HG02798 (cell line): ENCODE results near the gene UQCRQ.

Source experiments
- ATAC-seq: cut with Tn5 transposase; IDR thresholded peaks from one replicate; pipeline ENCODE4 v1.9.1; 2021; ENCODE audit warnings: mild to moderate bottlenecking; ENCODE audit not compliant: unreplicated experiment, poor library complexity

Gene UQCRQ

DNA sequence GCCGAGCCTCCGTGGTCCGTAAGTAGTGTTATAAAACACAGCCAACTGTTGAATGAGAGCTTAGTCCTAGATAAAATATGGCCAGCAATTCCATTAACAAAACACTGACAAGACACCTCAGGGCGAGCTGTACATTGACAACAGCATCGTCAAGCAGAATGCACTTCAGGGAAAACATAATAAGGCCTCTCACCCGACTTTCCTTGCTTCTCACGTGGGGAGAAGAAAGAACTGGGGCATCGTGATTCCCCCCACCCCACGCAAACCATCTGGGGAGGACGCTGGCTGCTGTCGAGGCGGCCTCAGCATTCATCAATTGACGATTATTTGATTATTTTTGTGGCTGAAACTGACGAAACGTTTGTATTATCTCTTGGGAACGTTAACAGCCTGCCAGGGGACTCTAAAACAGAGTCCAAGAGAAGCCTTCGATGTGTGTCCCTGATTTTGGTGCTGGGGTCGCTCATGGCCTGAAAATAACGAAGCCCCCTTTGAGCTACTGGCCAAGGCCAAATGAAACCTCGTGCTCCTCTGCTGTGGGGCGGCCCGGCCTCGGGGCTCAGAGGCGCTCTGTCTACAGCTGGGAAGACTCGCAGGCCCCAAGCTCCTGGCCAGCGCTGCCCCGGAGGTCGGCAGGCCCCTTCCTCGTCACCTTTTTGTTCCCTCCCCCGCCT, 637 bp upstream of the UQCRQ start:
- ATAC-seq: peak; percentile 16

GRCh38 chr5:132867046-132867451, 607 bp downstream of the UQCRQ start:
- ATAC-seq: no peak

GRCh38 chr5:132868754-132869153, 2.3 kb downstream of the UQCRQ start:
- ATAC-seq: no peak

DNA sequence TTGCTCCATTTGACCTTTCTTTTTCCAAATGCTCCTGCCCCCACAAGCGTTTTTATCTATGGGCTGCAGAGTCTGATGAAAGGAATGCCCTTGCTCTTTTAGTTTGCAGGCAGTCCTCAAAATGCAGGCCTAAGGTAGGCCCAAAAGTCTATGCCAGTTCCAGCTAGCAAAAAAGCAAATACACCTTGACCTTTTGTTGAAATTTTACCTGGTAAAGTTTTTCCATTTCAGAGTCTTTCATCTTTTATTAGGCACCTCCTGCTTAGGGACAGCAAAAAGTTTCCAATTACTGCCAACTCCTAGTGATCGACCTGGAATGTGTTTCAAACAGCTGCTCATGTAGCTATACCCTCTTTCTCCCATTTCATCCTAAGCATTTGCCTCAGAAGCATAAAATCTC, 4.4 kb downstream of the UQCRQ start:
- no peak for ATAC-seq

DNA sequence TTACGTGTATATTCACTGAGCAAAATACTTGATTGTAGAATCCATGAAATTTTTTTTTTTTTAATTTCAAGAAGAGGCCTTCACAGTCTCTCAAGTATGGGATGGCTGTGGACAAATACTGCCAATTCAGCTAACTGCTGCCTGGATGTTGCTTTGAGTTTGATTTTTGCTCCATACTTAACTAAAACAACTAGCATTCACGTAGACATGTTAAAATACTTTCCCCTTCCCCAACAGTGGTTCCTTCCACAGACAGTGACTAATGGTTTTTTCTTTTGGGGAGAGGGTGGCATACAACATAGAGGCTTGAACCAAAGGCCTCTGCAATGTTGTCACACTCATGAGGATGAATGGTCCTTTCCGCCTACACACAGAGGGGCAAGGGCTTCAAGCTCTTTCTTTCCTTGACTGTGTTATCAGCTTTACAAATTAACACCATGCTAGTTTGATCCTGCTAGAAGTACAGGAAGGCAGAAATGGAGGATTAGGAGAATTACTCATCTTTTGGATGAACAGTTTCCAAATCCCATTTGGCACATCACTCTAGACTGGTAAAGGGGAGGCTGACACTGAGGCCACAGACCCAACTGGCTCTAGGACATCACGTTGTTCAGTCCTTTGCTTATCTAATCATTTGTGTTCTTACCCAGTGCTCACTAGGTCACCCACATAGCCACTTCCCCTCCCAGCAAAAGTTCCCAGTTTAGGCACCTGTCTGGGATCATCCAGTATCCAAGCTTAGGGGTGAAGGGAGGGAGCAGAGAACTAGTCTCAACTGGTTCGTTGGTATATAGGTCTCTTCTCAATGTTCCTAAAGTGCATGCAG, 5.2 kb downstream of the UQCRQ start:
- ATAC-seq: no peak

- ATAC-seq: no peak
Measured at GRCh38 chr5:132872788-132873118, 6.3 kb downstream of the UQCRQ start.

DNA sequence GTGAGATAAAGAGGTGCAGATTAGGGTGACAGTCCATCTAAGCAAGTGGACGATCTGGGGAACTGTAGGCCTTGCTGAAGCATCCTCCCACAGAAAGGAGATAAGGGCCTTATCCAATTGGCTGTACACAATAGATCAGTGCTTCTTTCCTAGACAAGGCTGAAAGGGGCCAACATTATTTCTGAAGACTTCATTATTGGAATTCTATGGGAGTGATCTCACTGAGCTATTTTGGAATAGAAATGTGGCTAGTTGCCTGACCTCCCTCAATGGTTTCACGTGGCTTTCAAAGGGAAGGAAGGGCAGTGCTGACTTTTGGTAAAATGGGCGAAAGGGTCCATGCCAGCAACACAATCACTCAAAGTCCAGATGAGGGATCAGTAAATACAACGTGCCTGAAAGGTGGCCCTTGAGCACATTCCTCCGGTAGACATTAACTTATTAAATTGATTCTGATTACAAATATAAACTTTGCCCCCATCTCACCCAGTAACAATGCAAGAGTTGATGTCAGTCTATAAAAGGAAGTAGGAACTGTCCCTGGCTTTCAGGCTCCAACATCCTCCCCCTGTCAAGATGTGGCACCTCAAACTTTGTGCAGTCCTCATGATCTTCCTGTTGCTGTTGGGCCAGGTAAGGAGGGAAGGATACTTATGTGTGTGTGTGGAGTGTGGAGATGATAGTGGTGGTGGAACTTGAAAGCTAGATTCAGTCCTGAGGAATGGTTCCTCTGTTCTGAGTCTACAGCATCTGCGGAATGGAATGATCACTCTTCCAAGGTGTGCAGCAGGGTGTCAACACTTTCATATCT, 6.9 kb downstream of the UQCRQ start, which contains the start of gene LEAP2:
Gene LEAP2 (plus strand): TSS at position 550 of the 811 bp plus-strand sequence. CDS start 27 bp downstream, at position 577.
- no peak for ATAC-seq

DNA sequence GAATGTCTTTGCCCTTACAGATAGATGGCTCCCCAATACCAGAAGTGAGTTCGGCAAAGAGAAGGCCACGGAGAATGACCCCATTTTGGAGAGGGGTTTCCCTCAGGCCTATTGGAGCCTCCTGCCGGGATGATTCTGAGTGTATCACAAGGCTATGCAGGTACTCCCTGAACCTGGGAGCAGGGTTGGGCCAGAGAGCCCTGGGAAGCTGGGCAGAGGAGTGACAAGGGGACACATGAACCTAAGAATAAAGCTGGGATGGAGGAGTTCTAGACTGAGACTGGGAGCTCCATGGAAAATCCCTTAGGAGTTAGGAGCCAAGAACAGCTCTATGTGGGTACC, 7.5 kb downstream of the UQCRQ start:
- no peak for ATAC-seq

DNA sequence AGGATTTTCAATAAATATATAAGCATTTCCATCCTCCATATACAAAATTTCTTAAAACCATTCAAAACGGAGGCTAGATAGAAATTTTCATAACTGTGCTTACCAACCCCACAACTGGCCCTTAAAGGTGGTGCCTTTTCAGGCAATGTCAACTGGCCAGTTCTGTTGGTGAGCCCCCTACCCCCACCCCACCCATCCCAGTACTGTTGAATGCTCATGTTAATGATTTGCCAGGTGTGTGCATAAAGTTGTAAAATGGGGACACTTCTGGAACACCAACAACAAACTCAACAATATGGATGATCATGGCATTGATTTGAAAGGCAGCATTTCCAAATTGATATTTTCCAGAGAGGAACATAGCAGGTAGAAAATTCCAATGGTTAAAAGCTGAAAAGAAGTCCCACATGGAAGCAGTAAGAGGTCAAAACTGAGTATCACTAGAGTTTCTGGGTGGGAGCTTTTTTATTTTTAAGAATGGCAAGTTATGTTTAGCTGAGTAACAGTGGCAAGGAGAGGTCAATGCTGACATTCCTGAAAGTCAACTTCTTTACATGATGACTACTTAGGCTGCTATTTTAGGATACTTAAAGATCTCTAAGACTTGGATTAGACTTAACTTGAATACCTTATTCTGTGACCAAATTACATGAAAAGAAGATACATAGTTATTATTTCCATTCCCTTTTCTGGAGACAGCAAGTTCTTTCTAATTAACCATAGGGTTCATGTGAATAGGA, 9.7 kb downstream of the UQCRQ start:
- no peak for ATAC-seq

DNA sequence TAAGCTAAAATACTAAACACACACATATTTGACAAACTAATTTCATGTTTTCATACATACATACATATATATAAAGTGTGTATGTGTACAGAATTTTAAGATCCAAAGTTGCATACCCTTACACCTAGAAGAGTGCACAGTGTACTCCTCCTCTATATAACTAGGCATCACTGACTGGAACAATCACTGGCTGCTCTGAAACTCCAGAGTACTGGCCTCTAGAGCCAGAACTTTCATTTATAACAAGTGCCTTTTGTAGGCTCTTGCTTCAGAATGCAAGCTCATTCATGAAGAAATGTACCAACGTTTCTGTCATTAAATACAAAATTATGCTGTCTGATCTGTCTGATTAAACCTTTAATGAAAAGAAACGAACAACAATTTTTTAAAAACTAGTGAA, 11.0 kb downstream of the UQCRQ start:
- no peak for ATAC-seq

DNA sequence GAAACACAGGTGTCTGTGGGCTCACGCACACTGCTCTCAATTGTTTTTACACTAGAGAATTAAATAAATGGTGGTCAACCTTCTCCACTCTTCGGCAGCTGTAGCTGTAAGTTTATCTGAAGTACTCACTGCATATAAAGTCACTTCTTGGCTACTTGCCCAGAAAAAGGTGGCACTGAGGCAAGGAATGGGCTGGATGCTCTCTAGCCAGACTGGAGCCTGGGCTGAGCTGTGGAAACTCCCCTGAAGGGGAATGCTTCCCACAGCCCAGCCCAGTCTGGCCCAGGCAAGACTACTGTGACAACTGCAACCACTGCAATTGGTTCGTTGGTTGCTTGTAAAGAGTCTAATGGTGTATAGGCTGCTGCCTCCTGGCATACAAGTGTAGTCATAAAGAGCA, 11.5 kb downstream of the UQCRQ start:
- no peak for ATAC-seq

- peak; percentile 47 for ATAC-seq
Measured at GRCh38 chr5:132883261-132883834, 16.9 kb downstream of the UQCRQ start.

GRCh38 chr5:132884548-132884947, 18.1 kb downstream of the UQCRQ start:
- ATAC-seq: no peak

- ATAC-seq: no peak
Measured at GRCh38 chr5:132886064-132886823, 19.8 kb downstream of the UQCRQ start.

DNA sequence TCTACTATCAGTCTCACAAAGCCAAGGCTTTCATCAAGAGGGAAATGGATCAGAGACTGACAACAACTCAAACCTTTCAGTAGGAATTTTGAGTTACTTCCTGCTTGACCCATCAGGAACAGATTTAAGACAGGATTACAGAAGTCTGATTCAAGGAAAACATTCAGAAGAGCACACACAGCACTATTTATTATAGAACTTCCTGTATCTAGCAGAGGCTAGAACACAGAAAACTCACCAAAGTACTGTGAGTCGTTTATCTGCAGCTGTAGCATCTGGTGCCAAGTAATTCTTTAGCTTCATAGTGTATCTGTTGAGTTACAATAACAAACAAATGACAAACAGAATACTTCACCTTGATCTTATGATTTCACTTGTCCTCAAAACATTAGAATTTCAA, 20.8 kb downstream of the UQCRQ start:
- ATAC-seq: no peak

DNA sequence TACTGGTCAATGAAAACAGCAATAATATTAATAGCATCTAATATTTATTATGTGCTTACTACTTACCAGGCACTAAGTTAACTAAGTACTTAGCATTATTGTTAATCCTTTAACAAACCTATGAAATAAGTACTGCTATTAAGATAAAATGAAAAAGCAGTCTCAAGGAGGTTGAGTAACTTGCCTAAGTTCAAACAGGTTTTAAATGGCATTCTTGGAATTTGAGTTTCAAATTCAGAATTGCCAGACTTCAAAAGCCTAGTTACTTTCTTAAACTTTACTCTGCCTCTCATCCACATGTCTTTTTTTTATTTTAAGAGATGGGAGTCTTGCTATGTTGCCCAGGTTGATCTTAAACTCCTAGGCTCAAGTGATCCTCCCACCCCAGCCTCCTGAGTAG, 23.1 kb downstream of the UQCRQ start:
- ATAC-seq: no peak

DNA sequence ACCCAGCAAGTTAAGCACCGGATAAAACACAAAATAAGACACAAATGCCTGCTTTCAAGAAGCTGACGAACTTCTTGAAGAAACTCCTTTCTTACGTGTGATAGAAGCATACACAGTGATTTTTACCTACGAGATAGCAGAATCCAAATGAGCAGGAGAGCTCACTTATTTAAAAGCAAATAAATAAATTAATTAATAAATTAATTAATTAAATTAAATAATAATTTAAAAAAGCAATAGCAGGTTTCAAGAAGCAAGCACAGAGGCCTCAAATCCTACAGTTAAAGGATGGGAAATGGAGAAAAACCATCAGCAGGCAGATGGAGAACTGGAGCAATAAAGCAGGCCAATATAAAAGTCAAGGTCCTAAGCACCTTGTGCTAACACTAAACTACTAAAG, 24.4 kb downstream of the UQCRQ start:
- ATAC-seq: no peak

DNA sequence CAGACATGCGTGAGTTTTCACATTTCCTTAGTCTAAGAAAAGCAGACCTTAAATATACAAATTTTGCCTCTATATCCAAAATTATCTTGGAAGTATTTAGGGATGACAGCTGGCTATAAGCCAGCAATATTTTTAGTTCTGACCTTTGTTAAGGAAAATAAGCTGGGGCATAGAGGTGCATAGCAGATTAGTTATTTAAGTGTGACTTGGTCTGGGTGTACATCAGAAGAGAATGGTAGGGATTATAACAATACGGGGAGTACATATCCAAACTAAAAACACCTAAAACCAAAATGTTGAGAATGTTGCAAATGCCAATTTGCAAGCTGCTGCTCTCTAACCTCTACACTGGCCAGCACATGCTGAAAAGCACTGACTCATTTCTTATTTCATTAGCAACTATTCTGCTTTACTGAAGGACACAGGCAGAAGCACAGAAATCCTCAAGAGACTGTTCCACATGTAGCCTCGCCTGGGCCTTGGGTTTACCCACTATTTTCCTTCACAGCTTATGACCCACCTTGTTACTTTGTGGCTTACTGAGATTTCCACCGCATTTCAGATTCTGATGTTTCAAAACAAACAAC, 29.4 kb downstream of the UQCRQ start:
- no peak for ATAC-seq

DNA sequence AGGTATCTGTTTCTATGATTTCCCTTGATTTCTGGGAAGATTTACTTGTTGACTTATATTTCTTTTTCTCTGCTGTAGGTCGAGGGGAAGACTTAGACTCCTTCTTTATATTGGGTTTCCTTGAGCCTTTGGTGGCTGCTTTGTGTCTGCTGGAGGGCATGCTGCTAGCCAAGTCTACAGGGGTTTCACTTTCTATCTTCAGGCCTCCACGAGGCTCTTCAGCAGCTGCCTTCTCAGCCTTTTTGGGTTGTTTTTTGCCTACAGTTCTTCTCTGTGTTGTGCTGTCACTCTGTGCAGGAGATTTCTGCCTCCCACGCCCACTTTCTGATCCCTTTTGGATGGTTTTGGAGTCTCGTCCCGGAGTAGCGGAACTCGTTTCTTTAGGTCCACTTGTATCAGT, 30.2 kb downstream of the UQCRQ start:
- no peak for ATAC-seq
